G401 (cell line): ENCODE results near the gene MCOLN2. TPM values are rescaled to one million over a fixed set of nuclear protein-coding genes. Genes with fewer than 3 reads are reported as not detected.
"Not testable (repeated sequence)": the region's sequence is repeated elsewhere in the genome, so short reads cannot be mapped to it uniquely, and the experiment has no call there.

ENCODE experiments used
- DNase-seq: peaks from one replicate; pipeline ENCODE4 v3.0.0-alpha.2; 2015; ENCODE audit warnings: low spot score
- in situ Hi-C: cut with HindIII; loops from 2 replicates; pipeline ENCODE4 v1.10.0; 2016; ENCODE audit warnings: low sequenced_read_pairs, mixed read lengths
- total RNA-seq: library from RNA; depleted of rRNA; stranded (reverse); fragments of >200 nt; shearing (Covaris generic); gene quantifications from 2 replicates; pipeline ENCODE4 v1.2.3, GENCODE V29; 2014; rRNA removed

Gene MCOLN2
- 0.27 TPM in 1 of 2 replicates, not detected in the other for total RNA-seq

GRCh38 chr1:84996846-84997666 lies at the start of gene MCOLN2:
Gene MCOLN2, minus strand, starts transcription at chr1:84997113. Its CDS starts 241 bp downstream, at chr1:84996872.
- in situ Hi-C loops: no loop called here
- DNase-seq: no peak

DNA sequence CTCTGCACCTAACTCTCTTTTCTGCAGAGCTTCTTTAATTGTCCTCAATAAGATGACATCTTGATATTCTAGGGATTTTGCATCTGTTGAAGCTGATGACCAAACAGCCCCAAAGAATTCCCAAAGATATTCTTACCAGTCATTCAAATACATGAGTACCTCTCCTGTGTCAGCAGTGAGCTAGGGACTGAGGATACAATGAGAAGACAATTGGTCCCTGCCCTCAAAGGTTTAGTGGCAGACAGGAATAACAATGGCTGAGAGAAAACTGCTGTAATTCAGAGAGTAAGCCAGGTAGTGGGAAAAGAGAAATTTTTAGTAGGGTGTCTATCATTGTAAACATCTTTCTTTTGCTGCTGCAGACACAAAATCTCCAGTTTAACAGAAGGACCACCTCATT lies 45.5 kb upstream of the MCOLN2 start:
- in situ Hi-C loops: no loop called here

GRCh38 chr1:85041793-85042192 lies 44.9 kb upstream of the MCOLN2 start:
- no peak for DNase-seq
- in situ Hi-C loops: no loop called here

More for the DNA sequence above, 45.5 kb upstream of the MCOLN2 start:
- no peak for DNase-seq

DNA sequence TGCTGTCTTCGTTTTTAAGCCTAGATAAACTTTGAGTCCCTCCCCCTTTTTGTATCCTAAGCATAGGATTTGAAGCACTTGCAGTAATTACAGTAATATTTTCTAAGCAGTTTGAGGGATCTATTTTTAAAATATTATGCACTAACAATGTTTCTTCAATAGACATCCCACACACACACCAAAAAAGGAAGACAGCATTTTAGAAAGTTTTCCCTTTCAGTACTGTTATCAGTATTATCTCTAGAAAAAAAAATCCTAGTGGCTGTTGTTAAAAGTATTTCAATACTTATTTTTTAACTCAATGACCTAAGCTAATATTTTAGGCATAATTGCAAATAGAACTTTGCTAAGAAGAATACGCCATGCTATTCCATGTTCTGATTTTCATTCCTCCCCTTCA lies 36.3 kb upstream of the MCOLN2 start:
- no peak for DNase-seq
- in situ Hi-C loops: no loop called here

GRCh38 chr1:85030536-85030935 lies 33.6 kb upstream of the MCOLN2 start:
- in situ Hi-C loops: no loop called here
- no peak for DNase-seq

GRCh38 chr1:85028151-85028550 lies 31.2 kb upstream of the MCOLN2 start:
- no peak for DNase-seq
- in situ Hi-C loops: no loop called here

DNA sequence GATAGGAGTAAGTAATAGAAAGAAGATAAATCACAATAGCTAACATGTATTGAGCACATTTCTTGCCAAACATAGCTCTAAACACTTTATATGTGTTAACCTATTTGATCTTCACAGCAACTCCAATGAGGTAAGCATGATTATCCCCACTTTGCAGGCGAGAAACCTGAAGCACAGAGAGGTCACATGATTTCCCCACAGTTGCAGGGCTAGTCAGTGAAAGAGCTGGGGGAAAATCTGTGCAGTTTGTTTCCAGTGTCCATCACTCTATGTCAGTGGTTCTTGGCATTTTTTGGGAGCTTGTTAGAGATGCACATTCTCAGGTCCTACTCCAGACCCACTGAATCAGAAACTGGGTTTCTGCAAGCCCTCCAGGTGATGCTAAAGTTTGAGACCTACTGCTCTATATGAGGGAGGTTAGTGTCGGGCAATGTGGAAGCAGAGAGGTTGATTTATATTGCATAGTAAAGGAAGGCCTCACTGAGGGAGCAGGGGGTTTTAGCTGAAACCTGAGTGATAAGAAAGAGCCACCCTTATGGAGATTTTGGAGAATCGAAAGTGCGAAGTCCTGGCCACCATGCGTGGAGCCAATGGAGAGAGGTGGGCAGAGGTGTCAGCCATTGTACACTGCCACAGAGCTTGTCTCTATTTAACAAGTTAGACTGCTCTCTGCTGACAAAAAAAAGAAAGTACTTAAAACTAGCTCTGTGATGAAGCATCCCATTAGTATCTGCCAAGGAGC lies 30.5 kb upstream of the MCOLN2 start:
- no peak for DNase-seq
- in situ Hi-C loops: no loop called here

- DNase-seq: no peak
- in situ Hi-C loops: no loop called here
Observed at GRCh38 chr1:85025940-85026339, 29.0 kb upstream of the MCOLN2 start.

DNA sequence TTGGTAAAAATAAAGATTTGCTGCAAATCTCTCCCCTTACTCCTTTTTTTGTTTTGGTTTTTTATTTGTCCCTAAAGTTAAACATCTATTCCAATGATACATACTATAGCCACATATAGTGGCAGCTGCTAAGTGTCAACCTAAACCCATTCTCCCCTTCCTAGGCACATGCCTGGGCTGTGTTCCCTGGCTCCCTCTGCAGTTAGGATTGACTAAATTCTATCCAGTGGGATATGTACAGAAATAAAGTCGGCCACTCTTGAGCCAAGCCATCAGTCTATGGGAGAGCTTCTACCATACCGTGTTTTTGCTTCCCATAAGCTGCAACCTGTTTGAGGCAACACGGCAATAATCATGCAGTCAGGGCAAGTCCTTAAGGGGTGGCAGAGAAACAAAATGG lies 27.8 kb upstream of the MCOLN2 start:
- in situ Hi-C loops: no loop called here

GRCh38 chr1:85022700-85023099 lies 25.8 kb upstream of the MCOLN2 start:
- in situ Hi-C loops: no loop called here
- DNase-seq: no peak

More for the DNA sequence above, 27.8 kb upstream of the MCOLN2 start:
- no peak for DNase-seq

- no peak for DNase-seq
- in situ Hi-C loops: no loop called here
Observed at GRCh38 chr1:85019994-85020393, 23.1 kb upstream of the MCOLN2 start.

- in situ Hi-C loops: no loop called here
- no peak for DNase-seq
Observed at GRCh38 chr1:85015826-85016225, 18.9 kb upstream of the MCOLN2 start.

DNA sequence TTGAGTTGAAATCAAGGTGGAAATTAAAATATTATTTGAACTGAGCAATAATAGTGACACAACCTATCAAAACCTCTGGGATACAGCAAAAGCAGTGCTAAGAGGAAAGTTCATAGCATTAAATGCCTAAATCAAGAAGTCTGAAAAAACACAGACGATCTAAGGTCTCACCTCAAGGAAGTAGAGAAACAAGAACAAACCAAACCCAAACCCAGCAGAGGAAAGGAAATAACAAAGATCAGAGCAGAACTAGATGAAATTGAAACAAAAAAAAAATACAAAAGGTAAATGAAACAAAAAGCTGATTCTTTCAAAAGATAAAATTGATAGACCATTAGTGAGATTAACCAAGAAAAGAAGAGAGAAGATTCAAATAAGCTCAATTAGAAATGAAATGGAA lies 8.7 kb upstream of the MCOLN2 start:
- DNase-seq, in situ Hi-C loops: not testable (repeated sequence)

GRCh38 chr1:85001742-85002141 lies 4.8 kb upstream of the MCOLN2 start:
- DNase-seq: no peak
- in situ Hi-C loops: no loop called here

GRCh38 chr1:84998642-84999280 lies 1.8 kb upstream of the MCOLN2 start:
- no peak for DNase-seq
- in situ Hi-C loops: no loop called here

DNA sequence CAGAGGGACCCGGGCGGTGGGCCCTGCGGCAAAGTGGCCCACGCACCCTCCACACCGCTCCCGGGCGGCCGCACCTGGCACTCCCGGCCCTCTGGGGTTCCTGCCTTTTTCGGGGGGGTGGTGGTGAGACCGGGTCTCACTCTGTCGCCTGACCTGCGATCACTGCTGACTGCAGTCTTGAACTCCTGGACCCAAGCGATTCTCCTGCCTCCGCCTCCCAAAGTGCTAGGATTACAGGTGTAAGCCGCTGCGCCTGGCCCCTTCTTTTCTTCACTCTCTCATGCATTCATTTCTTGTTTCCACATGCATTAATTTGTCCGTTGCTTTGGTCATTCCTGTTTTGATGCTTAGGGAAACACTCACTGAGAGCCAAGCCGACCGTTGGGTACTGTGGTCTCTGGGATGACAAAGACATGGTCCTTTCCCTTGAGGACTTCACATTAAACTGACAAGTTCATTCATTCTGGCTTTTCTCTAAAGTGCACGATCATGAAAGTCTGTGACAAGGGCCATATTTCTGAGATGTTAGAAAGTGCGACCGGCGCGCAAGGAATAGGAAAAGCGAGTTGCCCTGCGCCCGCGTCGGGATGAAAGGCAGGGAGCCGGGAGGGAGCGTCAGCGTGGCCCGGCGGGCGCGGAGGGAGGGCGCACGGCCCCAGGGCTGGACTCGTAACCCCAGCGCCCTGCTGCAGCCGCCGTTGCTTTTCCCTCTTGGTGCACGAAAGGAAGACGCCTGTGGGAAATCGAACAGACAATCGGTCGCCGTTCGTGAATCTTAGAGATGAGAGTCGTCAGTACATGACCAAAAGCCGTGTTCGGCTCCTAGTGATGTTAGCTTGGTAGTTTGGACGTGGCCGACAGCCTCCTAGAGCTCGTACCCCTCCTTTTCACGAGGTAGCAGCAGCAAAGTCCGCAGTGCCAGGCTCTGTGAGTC lies 1.0 kb upstream of the MCOLN2 start:
- in situ Hi-C loops: no loop called here
- DNase-seq: no peak

DNA sequence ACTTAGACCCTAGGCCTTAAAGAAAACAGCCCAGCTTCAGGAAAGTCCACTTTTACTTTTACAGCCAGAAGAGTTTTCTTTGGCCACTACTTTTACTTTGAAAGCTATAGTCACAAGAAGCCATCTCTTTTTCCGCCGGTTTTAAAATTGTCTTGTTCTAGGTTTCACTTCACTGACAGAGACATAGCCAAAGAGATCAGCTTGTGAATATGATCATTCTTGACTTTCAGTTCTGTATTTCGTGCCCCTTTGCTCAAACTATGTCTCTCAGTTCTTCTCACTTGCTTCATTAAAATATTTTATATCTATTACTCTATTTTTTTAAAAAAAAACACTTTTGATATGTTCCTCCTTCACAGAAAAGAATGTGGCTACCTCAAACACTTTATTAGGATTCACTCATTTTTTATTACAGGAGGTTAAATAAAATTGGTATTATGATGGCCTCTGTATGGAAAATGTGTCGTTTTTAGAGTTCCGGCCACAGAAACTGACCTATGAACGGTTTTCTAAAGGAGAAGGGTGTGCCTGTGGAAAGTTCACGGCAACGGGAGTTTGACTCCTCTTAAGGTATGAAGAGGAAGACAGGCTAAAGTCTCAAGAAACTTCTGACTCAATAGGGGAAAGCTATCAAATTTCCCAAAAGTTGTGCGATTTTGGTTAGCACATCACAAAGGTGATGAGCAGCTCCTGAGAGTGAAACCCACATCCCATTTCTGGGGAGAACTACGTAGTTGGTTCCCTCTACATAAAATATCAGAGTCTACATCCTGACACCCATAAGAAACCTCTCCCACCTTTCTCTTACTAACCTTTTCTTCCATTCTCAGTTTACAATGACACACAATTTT lies 1.2 kb downstream of the MCOLN2 start:
- in situ Hi-C loops: no loop called here
- DNase-seq: no peak
